LNCaP clone FGC (cell line): ENCODE measurements around the gene PARM1.

ENCODE experiments used
- DNase-seq: peaks from one replicate; pipeline ENCODE4 v3.0.0-alpha.2; 2011; ENCODE audit warnings: low read depth
- H3K4me3 ChIP-seq: 2 replicates; pipeline ENCODE4 v1.5.1; 2011; ENCODE audit warnings: mild to moderate bottlenecking, low read depth, low read length, control low read depth
- TF ChIP-seq, protein P1 (sequence below): IDR thresholded peaks from 2 replicates; pipeline ENCODE4 v1.5.1; 2012; ENCODE audit warnings: mild to moderate bottlenecking; ENCODE audit not compliant: control insufficient read depth, insufficient read depth; ENCODE audit errors: extremely low read depth

PARM1 gene

DNA sequence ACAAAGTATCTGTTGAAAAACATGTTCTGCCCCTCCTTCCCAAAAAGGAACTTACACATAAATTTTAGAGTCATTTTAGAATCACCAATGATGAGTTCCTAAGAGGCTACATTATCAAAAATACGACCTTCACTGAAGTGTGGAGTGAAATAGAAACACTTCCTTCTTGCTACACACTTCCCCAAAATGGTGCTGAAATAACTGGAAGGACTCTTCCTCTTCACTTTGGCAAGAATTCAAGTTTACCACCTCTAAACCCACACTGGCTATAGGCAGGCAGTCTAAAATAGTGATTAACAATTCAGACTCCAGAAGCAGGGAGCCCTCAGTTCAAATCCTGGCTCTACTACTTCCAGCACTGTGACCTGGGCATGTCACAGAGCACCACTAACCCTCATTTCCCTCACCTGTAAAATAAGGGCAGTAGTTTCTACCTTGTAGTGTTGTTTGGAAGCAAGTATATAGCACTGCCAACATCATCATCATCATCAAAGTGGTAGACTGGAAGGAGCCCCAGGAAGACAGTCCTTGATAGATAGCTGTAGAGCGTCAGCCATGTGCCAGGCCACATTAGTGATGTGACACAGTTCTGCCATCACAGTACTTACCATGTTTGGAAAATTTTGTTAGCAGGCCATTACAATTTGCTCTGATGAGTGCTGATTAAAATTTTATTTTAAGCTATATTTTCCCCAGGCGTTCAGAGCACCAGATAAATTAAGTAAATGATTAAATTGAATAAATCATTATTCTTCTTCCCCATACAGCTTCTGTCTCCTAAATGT, 103.3 kb downstream of the PARM1 start:
- TF ChIP-seq, protein P1, sequence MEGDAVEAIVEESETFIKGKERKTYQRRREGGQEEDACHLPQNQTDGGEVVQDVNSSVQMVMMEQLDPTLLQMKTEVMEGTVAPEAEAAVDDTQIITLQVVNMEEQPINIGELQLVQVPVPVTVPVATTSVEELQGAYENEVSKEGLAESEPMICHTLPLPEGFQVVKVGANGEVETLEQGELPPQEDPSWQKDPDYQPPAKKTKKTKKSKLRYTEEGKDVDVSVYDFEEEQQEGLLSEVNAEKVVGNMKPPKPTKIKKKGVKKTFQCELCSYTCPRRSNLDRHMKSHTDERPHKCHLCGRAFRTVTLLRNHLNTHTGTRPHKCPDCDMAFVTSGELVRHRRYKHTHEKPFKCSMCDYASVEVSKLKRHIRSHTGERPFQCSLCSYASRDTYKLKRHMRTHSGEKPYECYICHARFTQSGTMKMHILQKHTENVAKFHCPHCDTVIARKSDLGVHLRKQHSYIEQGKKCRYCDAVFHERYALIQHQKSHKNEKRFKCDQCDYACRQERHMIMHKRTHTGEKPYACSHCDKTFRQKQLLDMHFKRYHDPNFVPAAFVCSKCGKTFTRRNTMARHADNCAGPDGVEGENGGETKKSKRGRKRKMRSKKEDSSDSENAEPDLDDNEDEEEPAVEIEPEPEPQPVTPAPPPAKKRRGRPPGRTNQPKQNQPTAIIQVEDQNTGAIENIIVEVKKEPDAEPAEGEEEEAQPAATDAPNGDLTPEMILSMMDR, result no peak
- no peak overlapping the region for H3K4me3 ChIP-seq
- DNase-seq, result no peak

DNA sequence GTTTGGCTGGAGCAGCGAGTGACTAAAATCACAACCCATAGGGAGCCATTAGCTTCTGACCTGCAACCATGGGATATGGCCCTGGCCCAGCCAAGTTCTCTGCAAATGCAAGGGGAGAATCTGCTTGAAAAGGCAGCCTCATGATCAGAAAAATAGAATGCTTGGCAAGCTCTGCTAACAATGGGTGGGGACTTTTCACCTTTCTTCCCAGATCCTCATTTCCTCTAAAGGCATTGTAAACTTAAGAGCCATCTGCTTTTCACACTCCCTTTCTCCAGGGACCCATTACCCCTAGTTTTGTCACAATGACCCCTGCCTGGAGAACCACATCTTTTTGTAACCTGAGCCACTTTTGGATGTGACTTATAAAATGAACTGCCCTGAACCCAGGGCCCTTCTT, 104.3 kb downstream of the PARM1 start:
- no peak for DNase-seq
- H3K4me3 ChIP-seq, result no peak overlapping the region
- TF ChIP-seq, protein P1, result no peak

DNA sequence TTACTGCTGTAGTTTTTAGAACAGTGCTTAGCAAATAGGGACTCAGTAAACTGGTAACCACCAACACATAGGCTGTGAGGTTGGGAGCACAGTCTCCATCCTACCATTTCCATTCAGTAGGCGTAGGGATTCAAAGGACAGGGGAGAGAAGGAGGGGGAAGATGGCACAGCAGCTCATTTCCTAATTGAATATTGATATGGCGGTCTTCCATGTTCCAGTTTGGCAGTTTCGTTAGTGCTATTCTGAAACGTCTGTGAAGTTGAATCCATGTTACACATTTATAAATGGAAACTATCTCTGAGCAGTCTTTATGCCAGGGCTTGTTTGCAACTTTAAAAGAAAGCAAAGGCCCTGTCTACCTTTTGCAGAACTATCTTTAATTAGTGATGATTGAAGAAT, 105.5 kb downstream of the PARM1 start:
- TF ChIP-seq, protein P1, result no peak
- H3K4me3 ChIP-seq, result no peak overlapping the region
- DNase-seq, result no peak

DNA sequence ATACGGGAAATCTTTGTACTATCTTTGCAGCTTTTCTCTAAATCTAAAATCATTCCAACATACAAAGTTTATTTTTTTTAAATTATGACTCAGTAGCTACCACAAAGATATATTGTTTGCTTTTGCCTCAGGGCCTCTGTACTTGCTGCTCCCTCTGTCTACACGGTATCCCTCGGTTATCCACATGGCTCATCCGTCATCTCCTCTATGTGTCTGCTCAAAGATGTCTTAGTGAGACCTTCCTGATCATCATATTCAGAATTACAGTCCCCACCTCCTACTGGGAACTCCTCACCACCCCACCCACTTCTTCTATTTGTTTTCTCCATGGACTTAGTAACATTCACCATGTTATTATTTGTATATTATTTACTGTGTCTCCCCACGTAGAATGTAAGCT, 107.8 kb downstream of the PARM1 start:
- TF ChIP-seq, protein P1, result no peak
- H3K4me3 ChIP-seq, result no peak overlapping the region
- no peak for DNase-seq

DNA sequence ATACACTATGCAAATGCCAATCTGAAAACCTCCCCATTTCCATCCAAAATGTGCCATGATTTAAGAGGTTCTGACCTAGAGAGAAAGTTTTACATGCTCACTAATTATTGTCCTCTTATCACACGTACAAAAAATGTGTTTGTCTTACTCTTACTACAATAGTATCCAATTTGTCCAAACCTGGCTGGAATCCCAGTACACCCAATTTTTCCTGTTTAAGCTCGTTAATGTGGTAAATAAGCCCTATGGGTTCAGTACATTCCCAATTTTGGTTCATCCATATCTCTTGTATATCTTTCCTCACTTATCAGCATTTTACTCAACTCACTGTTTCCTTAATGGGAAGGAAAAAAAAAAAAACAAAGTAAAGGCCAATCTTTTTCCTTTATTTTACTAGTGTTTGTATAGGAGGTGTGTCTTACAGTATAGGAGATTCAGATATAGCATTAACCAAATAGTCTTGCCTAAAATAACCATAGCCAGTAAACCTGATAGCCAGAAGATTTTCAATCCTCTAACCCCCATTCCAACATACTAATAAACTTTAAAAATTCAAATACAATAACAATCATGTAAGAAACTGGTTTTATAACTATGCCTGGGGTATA, 109.8 kb downstream of the PARM1 start:
- DNase-seq, result no peak
- H3K4me3 ChIP-seq, result no peak overlapping the region
- TF ChIP-seq, protein P1, result no peak

DNA sequence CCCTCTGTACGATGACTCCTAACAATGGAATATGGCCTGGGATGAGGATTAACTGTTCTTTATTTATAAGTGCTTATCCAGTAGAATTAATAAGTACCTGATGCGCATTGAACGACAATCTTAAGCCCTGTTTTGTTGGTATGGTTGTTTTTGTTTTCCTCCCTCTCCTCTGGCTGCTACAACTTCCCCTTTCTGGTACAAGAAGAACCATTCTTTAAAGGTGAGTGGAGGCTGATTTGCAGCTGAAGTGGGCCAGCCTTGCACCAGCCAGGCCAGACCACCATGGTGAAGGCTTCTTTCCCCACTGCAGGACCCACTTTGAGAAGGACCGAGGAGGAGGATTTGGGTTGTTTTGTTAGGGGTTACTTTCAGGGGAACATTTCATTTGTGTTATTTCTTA, 113.3 kb downstream of the PARM1 start:
- TF ChIP-seq, protein P1, result no peak
- H3K4me3 ChIP-seq, result no peak overlapping the region
- DNase-seq, result no peak
